Endothelial cell of umbilical vein (primary cell): Measurements from ENCODE around the gene MEPE. TPM values are rescaled to one million over a fixed set of nuclear protein-coding genes. Genes with fewer than 3 reads are reported as not detected.

Experiments used
- BruUV-seq: library from RNA; stranded (reverse); fragments of 400-500 nt; replicated peaks from 2 replicates; lab custom pipeline; 2021; lab: Mats Ljungman, UMichigan
- CTCF ChIA-PET: fragments of 300-600, 350-600 bp; sonication (Branson Sonifier 250); formaldehyde crosslinking; loops from one replicate; lab custom pipeline; 2021; ENCODE audit warnings: antibody characterized with exemption, inconsistent platforms; lab: Charles Lee
- POLR2A ChIA-PET: fragments of 300-600, 350-600 bp; sonication (Branson Sonifier 250); formaldehyde crosslinking; loops from one replicate; lab custom pipeline; 2021; ENCODE audit warnings: antibody characterized with exemption, inconsistent platforms; lab: Charles Lee
- DNase-seq: peaks from one replicate; pipeline ENCODE4 v3.0.0-alpha.2; 2011; ENCODE audit warnings: low read depth, low spot score
- FAIRE-seq: peaks from 2 replicates; lab custom pipeline; 2011; peaks lifted over from hg19 to GRCh38; lab: Jason Lieb, UNC
- H2AFZ ChIP-seq: 2 replicates; pipeline ENCODE4 v1.6.0; 2012; ENCODE audit warnings: low read depth, low read length, control low read depth, inconsistent platforms
- H3K27ac ChIP-seq: 2 replicates; pipeline ENCODE4 v1.5.1; 2011; ENCODE audit warnings: low read depth, mild to moderate bottlenecking, control low read depth, low read length, moderate library complexity; ENCODE audit not compliant: insufficient read depth
- H3K27me3 ChIP-seq, 2 experiments: 2 replicates each; pipeline versions ENCODE4 v1.6.0 to v1.6.1; 2011; ENCODE audit warnings: low read length in 2 of 2, mixed read lengths in 1 of 2; ENCODE audit not compliant: control insufficient read depth in 2 of 2, insufficient read depth in 2 of 2
- H3K36me3 ChIP-seq, 2 experiments: 2 replicates in 1 of 2; 3 replicates in 1 of 2; pipeline ENCODE4 v1.5.1; 2011; ENCODE audit warnings: low read length in 2 of 2, mild to moderate bottlenecking in 1 of 2, moderate library complexity in 1 of 2; ENCODE audit not compliant: control insufficient read depth in 2 of 2, insufficient read depth in 2 of 2; ENCODE audit errors: extremely low read depth in 1 of 2
- H3K4me1 ChIP-seq: 3 replicates; pipeline ENCODE4 v1.5.1; 2011; ENCODE audit warnings: mild to moderate bottlenecking, low read length; ENCODE audit not compliant: control insufficient read depth, insufficient read depth; ENCODE audit errors: extremely low read depth
- H3K4me2 ChIP-seq: 2 replicates; pipeline ENCODE4 v1.6.1; 2011; ENCODE audit warnings: low read length, control low read depth, mixed read lengths; ENCODE audit not compliant: insufficient read depth
- H3K4me3 ChIP-seq, 3 experiments: fragments of 200-600 bp in 1 of 3; sonication (generic), shearing (Covaris generic) in 1 of 3; replicated peaks in 1 of 3; 2 replicates each; pipeline ENCODE4 v1.5.1; 2011 to 2016; ENCODE audit warnings: control low read depth in 3 of 3, low read length in 3 of 3, mild to moderate bottlenecking in 2 of 3, inconsistent platforms in 1 of 3, low read depth in 1 of 3, moderate library complexity in 1 of 3; ENCODE audit not compliant: insufficient read depth in 1 of 3
- H3K79me2 ChIP-seq: 2 replicates; pipeline ENCODE4 v1.6.0; 2012; ENCODE audit warnings: low read length, inconsistent platforms; ENCODE audit not compliant: control insufficient read depth, insufficient read depth
- H3K9ac ChIP-seq: replicated peaks from 2 replicates; pipeline ENCODE3; 2011; ENCODE audit warnings: low read length, control low read depth; ENCODE audit not compliant: insufficient read depth; ENCODE audit errors: extremely low read depth
- H3K9me1 ChIP-seq: replicated peaks from 3 replicates; pipeline ENCODE4 v1.6.0; 2011; ENCODE audit warnings: mild to moderate bottlenecking, low read length; ENCODE audit not compliant: control insufficient read depth, insufficient read depth; ENCODE audit errors: extremely low read depth
- H3K9me3 ChIP-seq: replicated peaks from 2 replicates; pipeline ENCODE4 v1.5.1; 2012; ENCODE audit warnings: low read length, inconsistent platforms; ENCODE audit not compliant: control insufficient read depth, insufficient read depth
- H4K20me1 ChIP-seq: replicated peaks from 2 replicates; pipeline ENCODE3; 2011; ENCODE audit warnings: mild to moderate bottlenecking, low read length; ENCODE audit not compliant: control insufficient read depth, insufficient read depth; ENCODE audit errors: extremely low read depth
- EZH2 ChIP-seq: IDR thresholded peaks from 2 replicates; pipeline ENCODE4 v1.6.1; 2012; ENCODE audit warnings: borderline replicate concordance, low read depth, mild to moderate bottlenecking, moderate library complexity, low read length, inconsistent platforms; ENCODE audit not compliant: severe bottlenecking
- FOS ChIP-seq: IDR thresholded peaks from 2 replicates; pipeline ENCODE4 v1.6.1; 2011; ENCODE audit warnings: mild to moderate bottlenecking, low read length, moderate library complexity, borderline replicate concordance; ENCODE audit not compliant: insufficient read depth
- GATA2 ChIP-seq: IDR thresholded peaks from 2 replicates; pipeline ENCODE4 v1.7.0; 2011; ENCODE audit warnings: low read depth, mild to moderate bottlenecking, moderate library complexity, mixed read lengths, low read length; ENCODE audit not compliant: insufficient read length, insufficient read depth
- JUN ChIP-seq: IDR thresholded peaks from 2 replicates; pipeline ENCODE4 v1.6.1; 2011; ENCODE audit warnings: borderline replicate concordance, low read depth; ENCODE audit not compliant: insufficient read length, insufficient read depth
- MAX ChIP-seq: IDR thresholded peaks from 2 replicates; pipeline ENCODE4 v1.6.1; 2011; ENCODE audit not compliant: insufficient read depth, insufficient read length
- MYC ChIP-seq: IDR thresholded peaks from one replicate; pipeline ENCODE4 v1.6.1; 2011; ENCODE audit warnings: mild to moderate bottlenecking, low read depth, low read length
- POLR2A ChIP-seq: IDR thresholded peaks from 2 replicates; pipeline ENCODE4 v1.6.1; 2012; ENCODE audit warnings: low read depth, mild to moderate bottlenecking, control low read depth, low read length
- POLR2AphosphoS5 ChIP-seq: IDR thresholded peaks from 2 replicates; pipeline ENCODE4 v1.6.1; 2012; ENCODE audit warnings: low read depth, mild to moderate bottlenecking, control low read depth, low read length, moderate library complexity; ENCODE audit not compliant: insufficient read depth
- dilution Hi-C: fragments of 300-500 bp; cut with MboI; formaldehyde crosslinking; loops from one replicate; pipeline ENCODE4 v1.15.0; 2019; ENCODE audit warnings: low sequenced_read_pairs; ENCODE audit not compliant: extremely low pct_ligation_motif_present
- intact Hi-C: fragments of 100-400 bp; cut with micrococcal nuclease; formaldehyde crosslinking; loops from one replicate; pipeline ENCODE4 v1.10.0; 2022
- polyA plus RNA-seq, 4 experiments: library from polyadenylated mRNA; depleted of rRNA in 3 of 4; stranded (reverse) in 3 of 4; unstranded in 1 of 4; fragments of >200 nt; gene quantifications; 2 replicates each; pipeline versions ENCODE4 v1.2.1 to v1.2.3, GENCODE V29; 2011 to 2012; ENCODE audit warnings: missing spikeins in 1 of 4
- total RNA-seq: library from RNA; stranded (reverse); gene quantifications from 2 replicates; pipeline ENCODE4 v1.2.3, GENCODE V29; 2021
- TF ChIP-seq, protein P1 (sequence below), 2 donors: IDR thresholded peaks; 1 replicate in 1 of 2; 2 replicates in 1 of 2; pipeline ENCODE4 v1.5.1; 2011; ENCODE audit warnings: low read length in 2 of 2, mild to moderate bottlenecking in 2 of 2, moderate library complexity in 2 of 2, control low read depth in 1 of 2, inconsistent platforms in 1 of 2, low read depth in 1 of 2; ENCODE audit not compliant: insufficient read depth in 1 of 2; ENCODE audit errors: extremely low read depth in 1 of 2

MEPE gene
- total and polyA plus RNA-seq, 2 donors (not counting 3 experiments of a cell fraction or from before 2014, with no cell fraction given): not detected

- H3K27ac ChIP-seq: peak overlapping the region; percentile 52
- H3K4me3 ChIP-seq: peak overlapping the region in 1 of 3 experiments; percentile 35
- H3K9me1 ChIP-seq: no peaks in the 10 kb centered on the region
- TF ChIP-seq FOS (peak; percentile 97), POLR2AphosphoS5 (peak; percentile 83), POLR2A (no peak), MYC (no peak), EZH2 (no peak), GATA2 (no peak), JUN (peak; percentile 84), MAX (no peak)
- TF ChIP-seq, protein P1, sequence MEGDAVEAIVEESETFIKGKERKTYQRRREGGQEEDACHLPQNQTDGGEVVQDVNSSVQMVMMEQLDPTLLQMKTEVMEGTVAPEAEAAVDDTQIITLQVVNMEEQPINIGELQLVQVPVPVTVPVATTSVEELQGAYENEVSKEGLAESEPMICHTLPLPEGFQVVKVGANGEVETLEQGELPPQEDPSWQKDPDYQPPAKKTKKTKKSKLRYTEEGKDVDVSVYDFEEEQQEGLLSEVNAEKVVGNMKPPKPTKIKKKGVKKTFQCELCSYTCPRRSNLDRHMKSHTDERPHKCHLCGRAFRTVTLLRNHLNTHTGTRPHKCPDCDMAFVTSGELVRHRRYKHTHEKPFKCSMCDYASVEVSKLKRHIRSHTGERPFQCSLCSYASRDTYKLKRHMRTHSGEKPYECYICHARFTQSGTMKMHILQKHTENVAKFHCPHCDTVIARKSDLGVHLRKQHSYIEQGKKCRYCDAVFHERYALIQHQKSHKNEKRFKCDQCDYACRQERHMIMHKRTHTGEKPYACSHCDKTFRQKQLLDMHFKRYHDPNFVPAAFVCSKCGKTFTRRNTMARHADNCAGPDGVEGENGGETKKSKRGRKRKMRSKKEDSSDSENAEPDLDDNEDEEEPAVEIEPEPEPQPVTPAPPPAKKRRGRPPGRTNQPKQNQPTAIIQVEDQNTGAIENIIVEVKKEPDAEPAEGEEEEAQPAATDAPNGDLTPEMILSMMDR (IDR thresholded peaks at IDR 0.05; ENCODE audit: extremely low read depth in 1 of 2, insufficient read depth in 1 of 2, low read depth in 1 of 2, low read length in 2 of 2): no peak
- POLR2A ChIA-PET: no interaction called here
- H4K20me1 ChIP-seq: no peaks in the 10 kb centered on the region
- peak overlapping the region; percentile 36 for H2AFZ ChIP-seq
- FAIRE-seq (peak; percentile 98), DNase-seq (peak; percentile 92)
- dilution Hi-C loops (no loop called here), intact Hi-C loops (loop anchor here (1.0 to 5.0 kb wide), 3 partner anchors 54 to 239 kb away; no protein-coding TSS in a partner anchor)
- peak overlapping the region; percentile 16 for H3K9ac ChIP-seq
- CTCF ChIA-PET: interaction anchor here (0.8 to 1.7 kb wide), 4 partner anchors 43 to 90 kb away, joined by 5 to 7 read pairs (median 6); no protein-coding TSS in a partner anchor
- H3K4me2 ChIP-seq: peak overlapping the region; percentile 91
- no peaks in the 10 kb centered on the region for H3K36me3 ChIP-seq
- no peaks in the 10 kb centered on the region for H3K27me3 ChIP-seq
- no peaks in the 10 kb centered on the region for H3K9me3 ChIP-seq
- no peaks in the 10 kb centered on the region for H3K79me2 ChIP-seq
- peaks cover 20% of the 10 kb centered on the region for H3K4me1 ChIP-seq
- BruUV-seq: no TSS peak
Measured at GRCh38 chr4:87895964-87896621, 63.3 kb downstream of the MEPE start.

Other genes with a start within 250 kb of the MEPE start
- gene DSPP, start 224.4 kb upstream of the MEPE start, total RNA-seq: not detected in 2 replicates
- gene DSPP, start 224.4 kb upstream of the MEPE start, polyA plus RNA-seq: not detected in 2 replicates
- not detected in 2 replicates for gene DMP1, start 182.7 kb upstream of the MEPE start, total RNA-seq
- not detected in 2 replicates for gene DMP1, start 182.7 kb upstream of the MEPE start, polyA plus RNA-seq
- gene IBSP, start 33.4 kb upstream of the MEPE start, total RNA-seq: not detected in 2 replicates
- not detected in 2 replicates for gene IBSP, start 33.4 kb upstream of the MEPE start, polyA plus RNA-seq
- not detected in 2 replicates for gene SPP1, start 142.7 kb downstream of the MEPE start, total RNA-seq
- gene SPP1, start 142.7 kb downstream of the MEPE start, polyA plus RNA-seq: not detected in 2 replicates
- 27.0 and 33.5 TPM in 2 replicates for gene PKD2, start 174.7 kb downstream of the MEPE start, total RNA-seq
- 15.2 and 23.1 TPM in 2 replicates for gene PKD2, start 174.7 kb downstream of the MEPE start, polyA plus RNA-seq